DMS153 treated with DMSO at 0.1 percent for 48 hours (cell line): ENCODE measurements around the gene NEURL2.
"Not testable (repeated sequence)": the region's sequence is repeated elsewhere in the genome, so short reads cannot be mapped to it uniquely, and the experiment has no call there.

ENCODE experiments used
- DNase-seq: peaks from one replicate; lab custom pipeline; 2025; ENCODE audit not compliant: unreplicated experiment; lab: John Stamatoyannopoulos, UW

The NEURL2 gene

DNA sequence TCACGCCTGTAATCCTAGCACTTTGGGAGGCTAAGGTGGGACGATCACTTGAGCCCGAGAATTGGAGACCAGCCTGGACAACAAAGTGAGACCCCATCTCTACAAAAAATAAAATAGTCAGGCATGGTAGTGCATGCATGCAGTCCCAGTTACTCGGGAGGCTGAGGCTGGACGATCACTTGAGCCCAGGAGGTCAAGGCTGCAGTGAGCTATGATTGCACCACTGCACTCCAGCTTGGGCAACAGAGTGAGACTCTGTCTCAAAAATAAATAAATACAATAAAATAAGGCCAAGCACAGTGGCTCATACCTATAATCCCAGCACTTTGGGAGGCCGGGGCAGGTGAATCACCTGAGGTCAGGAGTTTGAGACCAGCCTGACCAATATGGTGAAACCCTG, 10.3 kb upstream of the NEURL2 start:
- not testable (repeated sequence) for DNase-seq

DNA sequence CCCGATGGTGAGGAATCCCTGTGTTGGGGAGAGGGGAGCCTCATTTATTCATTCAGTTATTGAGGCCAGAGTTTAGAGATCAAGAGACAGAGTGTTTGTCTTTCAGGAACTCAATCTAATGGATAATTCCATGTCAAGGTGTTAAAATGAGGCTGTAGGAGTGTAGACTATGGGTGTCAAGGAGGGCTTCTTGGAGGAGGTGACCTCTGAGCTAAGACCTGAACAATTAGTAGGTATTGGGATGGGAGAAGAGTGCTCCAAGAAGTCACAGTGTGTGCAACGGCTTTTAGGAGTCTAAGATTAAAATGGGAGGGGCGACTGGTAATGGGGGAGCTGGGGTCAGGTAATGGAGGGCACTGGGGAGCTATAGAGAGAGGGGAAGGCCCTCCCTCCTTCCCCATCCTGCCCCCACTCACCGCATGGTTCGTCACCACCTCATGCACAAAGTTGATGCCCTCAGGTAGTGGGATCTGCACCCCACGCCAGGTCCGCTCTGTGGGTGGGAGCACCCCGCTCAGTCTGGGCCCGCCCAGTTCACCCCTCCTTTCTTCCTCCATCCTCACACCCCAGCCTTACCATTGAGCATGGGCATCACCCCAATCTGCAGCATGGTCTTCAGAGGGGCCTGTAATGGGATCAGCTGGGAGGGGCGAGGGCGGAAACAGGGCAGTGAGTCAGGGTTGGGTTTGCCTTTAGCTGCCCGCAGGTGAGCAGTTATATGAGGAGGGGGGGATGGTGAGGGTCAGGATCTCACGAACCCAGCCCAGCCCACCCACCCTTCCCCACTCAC, 8.2 kb upstream of the NEURL2 start:
- no peak for DNase-seq

DNA sequence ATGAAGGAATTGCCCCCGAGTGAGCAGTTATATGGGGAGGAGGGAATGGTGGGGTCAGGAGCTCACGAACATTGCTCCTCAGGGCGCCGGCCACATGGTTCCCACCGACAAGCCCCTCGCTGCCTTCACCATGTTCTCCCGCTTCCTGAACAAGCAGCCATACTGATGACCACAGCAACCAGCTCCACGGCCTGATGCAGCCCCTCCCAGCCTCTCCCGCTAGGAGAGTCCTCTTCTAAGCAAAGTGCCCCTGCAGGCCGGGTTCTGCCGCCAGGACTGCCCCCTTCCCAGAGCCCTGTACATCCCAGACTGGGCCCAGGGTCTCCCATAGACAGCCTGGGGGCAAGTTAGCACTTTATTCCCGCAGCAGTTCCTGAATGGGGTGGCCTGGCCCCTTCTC, 7.3 kb upstream of the NEURL2 start:
- no peak for DNase-seq

DNA sequence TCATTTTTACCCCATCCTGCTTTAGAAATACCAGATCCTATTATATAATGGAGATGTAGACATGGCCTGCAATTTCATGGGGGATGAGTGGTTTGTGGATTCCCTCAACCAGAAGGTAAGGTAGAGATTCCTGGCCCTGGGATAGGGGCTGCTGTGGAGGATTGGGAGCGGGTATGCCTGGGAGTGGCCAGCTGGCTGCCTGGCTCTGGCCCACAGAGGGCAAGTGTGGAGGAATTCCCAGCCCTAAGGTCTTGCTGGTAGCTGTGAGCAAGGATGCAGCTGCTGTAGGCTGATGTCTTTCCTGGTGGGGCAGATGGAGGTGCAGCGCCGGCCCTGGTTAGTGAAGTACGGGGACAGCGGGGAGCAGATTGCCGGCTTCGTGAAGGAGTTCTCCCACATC, 6.7 kb upstream of the NEURL2 start:
- DNase-seq, result no peak

DNA sequence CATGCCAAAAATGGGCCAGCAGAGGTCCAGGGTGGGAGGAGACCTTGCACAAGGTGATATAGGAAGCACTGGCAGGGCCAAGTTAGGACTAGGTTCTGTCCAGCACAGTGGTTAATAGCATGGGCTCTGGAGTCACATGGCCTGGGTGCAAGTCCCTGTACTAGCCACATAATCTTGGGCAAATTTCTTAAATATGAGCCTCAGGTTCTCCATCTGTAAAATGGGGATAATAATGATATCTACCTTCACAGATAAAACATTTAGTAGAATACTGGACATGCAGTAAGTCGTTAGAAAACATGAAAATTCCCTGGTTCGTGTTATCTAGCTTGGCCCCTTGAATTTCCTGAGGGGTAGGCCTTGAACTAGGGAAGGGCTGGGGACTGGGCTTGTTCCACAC, 6.3 kb upstream of the NEURL2 start:
- DNase-seq, result no peak

DNA sequence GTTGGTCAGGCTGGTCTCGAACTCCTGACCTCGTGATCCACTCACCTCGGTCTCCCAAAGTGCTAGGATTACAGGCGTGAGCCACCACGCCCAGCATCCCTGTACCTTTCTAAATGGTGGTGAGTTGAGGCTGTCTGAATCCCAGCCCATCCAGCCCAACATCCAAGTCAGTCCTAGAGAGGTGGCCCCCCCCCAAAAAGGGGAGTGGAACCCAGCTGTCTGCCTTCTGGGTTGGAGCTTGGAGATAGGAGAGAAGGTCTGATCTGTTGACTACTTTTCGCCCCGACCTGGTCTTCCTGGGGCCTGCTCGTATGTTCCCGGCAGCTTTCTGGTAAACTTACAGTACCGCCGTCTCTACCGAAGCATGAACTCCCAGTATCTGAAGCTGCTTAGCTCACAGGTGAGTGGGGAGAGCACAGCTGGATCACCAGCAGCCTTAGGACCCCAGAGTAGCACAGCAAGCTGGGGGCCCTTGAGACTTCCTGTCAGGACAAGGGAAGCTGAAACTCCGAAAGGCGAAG, 5.7 kb upstream of the NEURL2 start:
- DNase-seq, result no peak

DNA sequence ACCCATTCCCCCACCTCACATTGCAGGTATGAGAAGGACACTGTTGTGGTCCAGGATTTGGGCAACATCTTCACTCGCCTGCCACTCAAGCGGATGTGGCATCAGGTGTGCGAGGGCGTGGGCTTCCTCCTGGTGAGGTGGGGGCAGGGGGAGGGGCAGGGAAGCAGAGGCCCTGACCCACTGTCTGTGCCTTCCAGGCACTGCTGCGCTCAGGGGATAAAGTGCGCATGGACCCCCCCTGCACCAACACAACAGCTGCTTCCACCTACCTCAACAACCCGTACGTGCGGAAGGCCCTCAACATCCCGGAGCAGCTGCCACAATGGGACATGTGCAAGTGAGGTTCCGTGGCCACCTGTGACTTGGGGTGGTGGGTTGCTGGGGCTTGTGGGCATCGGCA, 3.8 kb upstream of the NEURL2 start:
- no peak for DNase-seq

DNA sequence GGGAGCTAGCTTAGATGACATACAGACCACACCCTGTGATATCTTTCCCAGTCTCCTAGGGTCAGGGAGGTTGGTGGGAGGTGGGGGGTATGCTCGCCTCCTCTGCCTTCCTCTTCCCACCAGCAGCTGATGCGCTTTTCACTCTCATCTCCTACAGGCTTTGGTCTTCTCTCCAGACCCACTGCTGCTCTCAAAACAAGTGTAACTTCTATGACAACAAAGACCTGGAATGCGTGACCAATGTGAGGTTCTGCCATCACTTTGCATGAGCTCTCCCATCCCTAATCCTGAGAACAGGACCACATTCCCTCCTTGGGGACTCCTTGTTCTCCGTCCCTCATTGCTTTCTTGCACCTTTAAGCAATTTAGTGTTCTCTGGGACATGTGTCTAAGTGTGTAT, 2.8 kb upstream of the NEURL2 start:
- no peak for DNase-seq

DNA sequence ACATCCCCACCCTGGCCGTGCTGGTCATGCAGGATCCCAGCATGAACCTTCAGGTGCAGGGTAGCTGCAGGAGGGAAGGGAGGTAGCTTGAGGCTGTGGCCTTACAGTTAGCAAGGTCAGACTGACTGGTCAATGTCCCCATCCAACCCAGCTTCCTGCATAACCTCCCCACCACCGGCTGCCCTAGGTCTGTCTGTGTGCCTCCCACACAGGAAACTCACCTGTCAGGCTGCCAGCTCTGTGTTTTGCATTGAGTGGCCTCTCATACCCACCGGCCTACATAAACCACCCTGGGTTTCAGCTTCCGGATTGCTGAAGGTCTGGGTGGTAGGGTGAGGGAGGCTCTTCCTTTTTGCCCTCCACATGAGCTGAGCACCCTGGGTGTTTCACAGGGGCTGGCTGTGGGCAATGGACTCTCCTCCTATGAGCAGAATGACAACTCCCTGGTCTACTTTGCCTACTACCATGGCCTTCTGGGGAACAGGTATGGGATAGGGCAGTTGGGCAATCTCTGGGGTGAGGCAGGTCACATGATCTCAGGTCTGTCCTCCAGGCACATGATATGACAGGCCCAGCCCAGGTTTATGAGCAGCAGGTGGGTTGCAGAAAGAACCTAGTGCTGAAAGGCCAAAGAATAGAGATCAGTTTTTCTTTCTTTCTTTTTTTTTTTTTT, 2.0 kb upstream of the NEURL2 start:
- no peak for DNase-seq

DNA sequence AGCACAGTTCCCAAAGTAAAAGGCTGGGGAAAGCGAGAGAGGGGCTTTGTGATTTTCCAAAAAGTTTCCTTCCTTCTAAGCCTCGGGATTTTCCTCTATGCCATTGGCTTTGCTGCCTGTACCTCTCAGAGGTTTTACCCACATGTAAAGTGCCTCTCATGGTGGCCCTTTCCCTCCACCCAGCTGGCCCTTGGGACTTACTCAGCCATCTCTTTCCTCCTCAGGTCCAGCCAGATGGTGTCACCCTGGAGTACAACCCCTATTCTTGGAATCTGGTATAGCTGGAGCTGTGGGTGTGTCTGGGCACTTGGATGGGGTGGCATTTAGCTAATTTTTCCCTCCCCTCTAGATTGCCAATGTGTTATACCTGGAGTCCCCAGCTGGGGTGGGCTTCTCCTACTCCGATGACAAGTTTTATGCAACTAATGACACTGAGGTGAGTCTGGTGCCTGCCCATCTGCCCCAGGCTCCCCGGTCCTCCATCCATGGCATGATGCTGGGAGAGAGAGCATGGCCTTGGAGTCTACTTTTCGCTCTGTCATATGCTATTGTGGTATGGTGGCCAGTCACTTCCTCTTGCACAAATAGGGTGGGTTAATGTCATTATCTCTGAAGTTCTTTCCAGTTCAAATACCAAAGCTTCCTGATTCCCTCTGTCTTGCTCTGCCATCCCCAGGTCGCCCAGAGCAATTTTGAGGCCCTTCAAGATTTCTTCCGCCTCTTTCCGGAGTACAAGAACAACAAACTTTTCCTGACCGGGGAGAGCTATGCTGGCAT, 1.2 kb upstream of the NEURL2 start:
- no peak for DNase-seq

DNA sequence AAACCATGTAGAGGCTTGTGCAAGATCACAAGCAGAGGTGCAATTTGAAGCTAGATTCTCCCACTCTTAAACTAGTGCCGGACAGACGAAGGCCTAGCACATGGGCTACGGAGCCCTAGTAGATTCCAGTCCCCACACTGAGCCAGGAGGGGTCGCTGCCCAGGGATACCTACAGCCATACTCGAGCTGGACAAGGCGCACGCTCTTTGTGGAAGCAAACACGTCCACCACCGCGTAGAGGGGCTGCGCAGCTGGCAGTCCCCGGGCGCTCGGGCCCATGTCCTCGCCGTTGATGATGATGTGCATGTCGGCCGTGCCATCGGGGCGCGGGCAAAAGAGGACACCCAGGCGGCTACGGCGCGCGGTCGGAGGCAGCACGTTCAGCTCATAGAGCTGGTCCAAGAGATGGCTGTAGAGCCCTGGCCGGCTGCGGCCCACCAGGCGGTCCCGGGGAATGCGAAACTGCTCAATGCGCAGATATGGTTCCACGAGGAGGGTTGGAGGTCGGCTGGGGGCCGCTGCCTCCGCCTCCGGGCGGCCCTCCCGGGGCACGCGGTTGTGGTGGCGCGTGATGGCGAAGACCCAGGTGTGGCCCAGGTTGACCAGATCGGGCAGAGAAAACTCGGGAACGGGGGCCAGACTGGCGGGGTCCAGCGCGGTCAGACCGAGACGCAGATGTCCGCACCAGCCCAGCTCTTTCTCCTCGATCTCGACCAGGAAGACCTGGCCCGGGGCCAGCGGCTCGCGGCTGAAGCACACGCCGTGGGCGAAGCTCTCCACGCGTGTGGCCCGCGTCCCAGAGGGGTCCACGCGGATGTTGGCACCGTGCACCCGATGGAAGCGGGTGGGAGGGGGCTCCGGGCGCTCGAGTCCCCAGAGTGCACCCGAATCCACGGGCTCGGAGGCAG, 677 bp downstream of the NEURL2 start:
- DNase-seq, result peak; percentile 44

DNA sequence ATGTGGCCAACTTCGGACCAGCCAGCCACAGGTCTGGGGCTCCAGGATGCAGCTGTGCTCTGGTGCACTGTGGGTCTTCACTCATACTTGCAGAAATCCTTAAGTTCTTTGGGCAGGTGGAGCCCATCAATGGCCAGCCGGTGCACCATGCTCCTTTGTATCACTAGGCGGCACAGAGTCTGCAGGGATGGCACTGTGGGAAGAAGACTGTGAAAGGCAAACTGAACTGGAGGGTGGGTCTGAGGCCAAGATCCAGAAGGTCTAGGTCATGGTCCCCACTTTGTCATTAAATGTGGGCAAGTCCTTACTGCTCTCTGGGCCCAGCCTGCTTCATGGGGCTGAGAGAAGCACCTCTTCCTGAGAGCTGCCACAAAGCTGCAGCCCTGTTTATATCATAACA, 2.3 kb downstream of the NEURL2 start:
- no peak for DNase-seq

DNA sequence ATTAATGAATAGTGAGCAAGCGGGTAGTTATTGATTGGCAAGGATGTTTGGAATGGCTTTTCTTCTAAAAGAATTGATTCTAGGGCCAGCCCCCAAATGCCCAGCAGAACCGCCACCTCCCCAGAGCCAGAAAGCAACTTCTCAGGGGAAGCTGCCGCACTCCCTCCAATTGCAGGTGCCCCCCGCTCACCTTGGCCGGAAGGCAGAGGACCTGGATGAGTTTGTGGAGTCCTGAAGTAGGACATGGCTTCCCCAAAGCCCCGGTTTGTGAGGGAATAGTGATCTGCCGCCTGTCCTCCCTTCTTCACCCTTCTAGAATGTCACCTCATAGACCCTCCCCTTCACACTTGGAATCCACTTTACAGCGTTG, 3.7 kb downstream of the NEURL2 start, which contains the start of gene SPATA25:
Gene SPATA25 (minus strand): TSS at position 277 of the 370 bp plus-strand sequence. CDS start 32 bp downstream, at position 245.
- DNase-seq, result no peak

DNA sequence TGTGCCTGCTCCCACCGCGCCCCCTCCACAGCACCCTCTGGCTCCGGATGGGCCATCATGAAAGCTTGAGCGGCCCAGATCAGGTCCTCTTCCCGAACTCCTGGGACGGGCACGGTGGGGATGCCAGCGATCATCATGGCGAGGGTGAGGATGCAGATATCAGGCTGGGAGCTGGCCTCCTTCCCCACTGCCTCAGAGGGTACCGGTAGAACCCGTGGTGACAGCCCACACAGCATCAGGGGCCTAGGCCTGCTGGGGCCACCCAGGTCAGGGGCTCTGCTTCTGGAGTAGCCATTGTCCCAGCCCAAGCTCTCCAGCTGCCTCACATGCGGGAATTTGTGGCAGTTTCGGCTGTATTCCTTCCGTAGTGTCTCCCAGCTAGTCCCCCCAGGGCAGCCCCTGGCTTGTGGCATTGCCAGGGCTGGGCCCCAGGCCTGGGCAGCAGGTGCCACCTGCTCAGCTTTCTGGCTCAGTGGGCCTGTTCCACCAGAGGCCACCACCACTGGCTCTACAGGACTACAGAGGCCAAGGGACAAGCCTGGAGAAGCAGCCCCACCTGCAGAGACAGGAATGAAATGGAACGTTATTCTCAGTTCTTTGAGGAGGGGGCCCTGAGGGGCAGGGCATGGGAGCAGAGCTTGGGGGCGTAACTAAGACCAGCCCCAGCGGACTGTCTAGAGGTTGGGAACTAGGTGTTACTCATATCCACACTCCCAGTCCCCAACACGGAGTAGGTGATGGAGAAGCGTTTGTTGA, 4.2 kb downstream of the NEURL2 start:
- no peak for DNase-seq

DNA sequence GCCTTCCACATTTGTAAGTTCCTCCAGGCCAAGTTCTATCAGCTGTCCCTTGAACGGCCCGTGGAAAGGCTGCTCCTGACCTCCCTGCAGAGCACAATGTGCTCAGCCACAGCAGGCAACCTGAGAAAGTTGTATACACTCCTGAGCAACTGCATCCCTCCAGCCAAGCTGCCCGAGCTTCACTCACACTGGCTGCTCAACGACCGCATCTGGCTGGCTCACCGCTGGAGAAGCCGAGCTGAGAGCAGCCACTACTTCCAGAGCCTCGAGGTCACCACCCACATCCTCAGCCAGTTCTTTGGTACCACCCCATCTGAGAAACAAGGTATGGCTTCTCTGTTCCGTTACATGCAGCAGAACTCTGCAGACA, 7.9 kb downstream of the NEURL2 start:
- DNase-seq, result no peak

DNA sequence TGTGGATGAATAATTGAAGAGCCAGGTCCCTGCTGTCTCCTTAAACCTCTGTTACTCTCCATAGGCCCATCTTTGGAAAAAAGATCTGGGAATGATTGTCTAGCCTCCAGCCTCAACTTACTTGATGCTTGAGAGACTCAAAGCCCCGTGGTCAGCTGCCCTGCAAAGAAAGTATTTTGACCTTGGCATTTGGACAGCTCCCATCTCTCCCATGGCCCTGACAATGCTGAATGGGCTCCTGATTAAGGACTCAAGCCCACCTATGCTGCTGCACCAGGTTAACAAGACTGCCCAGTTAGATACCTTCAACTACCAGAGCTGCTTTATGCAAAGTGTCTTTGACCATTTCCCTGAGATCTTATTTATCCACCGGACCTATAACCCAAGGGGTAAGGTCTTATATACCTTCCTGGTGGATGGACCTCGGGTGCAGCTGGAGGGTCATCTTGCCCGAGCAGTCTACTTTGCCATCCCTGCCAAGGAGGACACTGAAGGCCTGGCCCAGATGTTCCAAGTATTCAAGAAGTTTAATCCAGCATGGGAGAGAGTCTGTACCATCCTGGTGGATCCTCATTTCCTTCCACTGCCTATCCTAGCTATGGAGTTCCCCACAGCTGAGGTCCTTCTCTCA, 8.4 kb downstream of the NEURL2 start:
- DNase-seq, result no peak

DNA sequence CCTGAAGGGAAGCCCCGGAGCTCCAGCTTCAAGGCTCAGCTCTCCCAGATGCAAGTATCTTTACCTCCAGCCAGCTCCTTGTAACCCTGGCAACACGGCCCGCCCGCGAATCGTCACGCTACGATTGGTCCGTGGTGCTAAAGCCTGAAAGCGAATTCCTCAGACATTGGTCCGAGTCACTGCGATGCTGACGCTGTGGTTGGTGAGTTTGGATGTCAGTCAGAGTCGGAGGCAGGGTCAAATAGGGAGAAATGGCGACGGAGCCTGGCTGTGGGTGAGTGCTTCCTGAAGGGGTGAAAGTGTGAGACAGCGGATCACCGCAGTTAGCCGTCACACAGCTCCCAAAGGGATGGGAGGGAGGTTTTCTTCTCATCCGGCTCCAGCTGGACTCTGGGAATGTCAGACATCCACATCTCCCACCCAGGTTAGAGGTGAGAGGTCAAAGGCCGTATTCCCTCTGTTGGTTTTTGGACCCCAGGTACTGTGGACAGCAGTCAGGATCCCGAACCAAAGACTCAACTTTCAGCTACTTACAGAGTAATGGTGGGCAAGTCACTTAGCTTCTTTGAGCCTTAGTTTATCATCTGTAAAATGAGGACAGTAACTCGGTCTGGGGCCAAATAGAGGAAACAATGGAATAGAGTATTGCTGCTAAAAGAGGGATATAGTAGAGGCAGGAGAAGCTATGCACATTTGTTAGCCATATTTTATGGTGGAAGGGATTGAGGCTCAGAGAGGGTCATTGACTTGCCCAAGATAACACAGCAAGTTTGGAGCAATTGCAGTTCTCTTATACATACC, 9.8 kb downstream of the NEURL2 start, which contains the start of gene ZSWIM1:
Gene ZSWIM1 (plus strand): TSS at position 240 of the 801 bp plus-strand sequence. CDS start 1,366 bp downstream, outside the sequence.
- peak; percentile 96 for DNase-seq

DNA sequence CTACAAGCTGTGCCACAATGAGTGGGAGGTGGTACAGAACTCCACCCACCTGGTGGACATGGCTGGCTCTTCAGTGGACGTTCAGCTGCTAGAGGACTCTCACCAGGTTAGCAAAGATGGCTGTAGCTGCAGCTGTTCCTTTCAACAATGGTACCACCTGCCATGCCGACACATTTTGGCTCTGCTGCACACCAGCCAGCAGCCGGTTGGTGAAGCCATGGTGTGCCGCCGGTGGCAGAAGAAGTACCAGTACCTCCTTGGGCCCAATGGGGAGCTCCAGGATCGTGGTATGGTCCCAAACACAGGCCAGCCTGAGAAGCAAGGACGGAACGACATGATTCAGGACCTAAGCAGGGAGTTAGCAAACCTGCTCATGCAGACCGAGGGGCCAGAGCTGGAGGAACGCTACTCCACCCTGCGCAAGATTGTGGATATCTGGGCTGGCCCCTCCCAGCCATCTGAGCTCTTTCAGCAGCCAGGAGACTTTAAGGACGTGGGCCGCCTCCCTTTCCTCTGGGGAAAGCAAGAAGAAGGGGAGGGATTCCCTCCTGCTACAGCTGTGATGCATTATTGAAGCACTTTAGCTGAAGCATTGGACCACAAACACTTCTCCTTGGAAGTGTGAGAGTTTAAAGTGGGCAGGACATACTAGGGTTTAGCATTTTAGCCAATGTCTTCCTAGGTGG, 12.8 kb downstream of the NEURL2 start:
- no peak for DNase-seq
